Frontal cortex (tissue), 4 donors: ENCODE results near the gene TSPAN5. TPM values are rescaled to one million over a fixed set of nuclear protein-coding genes. Genes with fewer than 3 reads are reported as not detected.

Experiments used
- DNase-seq, 2 donors: peaks; one replicate each; pipeline ENCODE4 v3.0.0; 2012; ENCODE audit warnings: low spot score in 2 of 2
- FAIRE-seq: peaks from 2 replicates; lab custom pipeline; 2012; peaks lifted over from hg19 to GRCh38; lab: Jason Lieb, UNC
- total RNA-seq: library from RNA; depleted of rRNA; stranded (reverse); fragments of >200 nt; gene quantifications from one replicate; pipeline ENCODE4 v1.2.3, GENCODE V29; 2014
- donor health status: control.
- donor health status: control.
- donor health status: control.

The TSPAN5 gene
- total RNA-seq, 1 donor from 2014 or later = 67.3 TPM

DNA sequence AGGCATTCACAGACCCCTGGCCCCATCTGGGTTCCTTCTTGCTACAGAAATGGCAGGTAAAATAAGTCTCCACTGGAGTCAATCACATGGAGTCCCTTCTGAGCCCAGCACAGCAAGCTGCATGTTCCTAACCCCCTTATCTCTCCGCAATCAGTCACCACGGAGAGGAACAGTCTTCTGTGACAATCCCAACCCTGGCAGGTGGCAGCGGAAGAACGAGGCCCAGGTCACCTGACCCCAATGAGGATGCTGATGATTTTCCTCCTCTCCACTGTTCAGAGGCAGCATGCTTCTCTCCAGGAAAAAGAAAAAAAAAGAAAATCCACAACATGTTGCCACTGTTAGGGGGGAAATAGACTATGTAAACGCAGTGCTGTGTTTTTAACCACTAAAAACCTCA, 50.1 kb downstream of the TSPAN5 start:
- no peak for FAIRE-seq
- no peak for DNase-seq

DNA sequence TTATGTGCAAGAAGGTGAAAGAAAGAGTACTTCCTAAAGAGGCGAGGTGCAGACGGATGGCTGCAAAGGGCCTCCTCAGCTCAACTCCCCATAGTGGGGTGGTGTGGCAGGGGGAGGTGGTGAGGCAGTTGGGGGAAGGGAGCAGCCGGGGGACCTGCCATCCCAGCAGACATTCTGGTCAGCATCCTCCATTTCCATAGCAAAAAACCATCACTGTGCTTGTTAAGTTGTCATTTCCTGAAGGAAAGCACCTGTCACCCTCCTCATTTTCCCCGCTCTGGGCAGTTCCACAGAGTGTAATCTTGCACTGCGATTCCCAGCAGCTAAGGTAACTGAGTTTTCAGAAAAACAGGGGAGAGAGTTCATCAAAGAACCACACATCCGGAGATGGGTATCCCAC, 51.5 kb downstream of the TSPAN5 start:
- DNase-seq (no peak), FAIRE-seq (no peak)

DNA sequence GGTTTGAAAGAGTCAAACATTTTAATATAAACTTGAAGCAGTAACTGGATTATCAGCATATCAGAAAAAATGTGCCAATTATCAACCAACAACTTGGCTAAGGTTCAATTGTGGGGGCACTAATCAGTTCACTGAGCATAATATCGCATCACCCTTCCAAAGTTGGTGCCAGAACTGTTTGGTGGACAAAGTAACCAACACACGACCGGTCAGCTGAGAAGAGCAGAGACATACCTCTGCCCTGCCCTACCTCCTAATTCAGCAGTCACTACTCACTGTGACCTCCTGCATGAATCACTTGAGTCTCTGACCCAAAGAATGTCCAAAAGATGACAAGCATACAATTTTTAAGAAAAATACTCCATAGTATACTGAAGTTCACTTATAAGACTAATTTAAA, 53.2 kb downstream of the TSPAN5 start:
- FAIRE-seq (no peak), DNase-seq (no peak)

DNA sequence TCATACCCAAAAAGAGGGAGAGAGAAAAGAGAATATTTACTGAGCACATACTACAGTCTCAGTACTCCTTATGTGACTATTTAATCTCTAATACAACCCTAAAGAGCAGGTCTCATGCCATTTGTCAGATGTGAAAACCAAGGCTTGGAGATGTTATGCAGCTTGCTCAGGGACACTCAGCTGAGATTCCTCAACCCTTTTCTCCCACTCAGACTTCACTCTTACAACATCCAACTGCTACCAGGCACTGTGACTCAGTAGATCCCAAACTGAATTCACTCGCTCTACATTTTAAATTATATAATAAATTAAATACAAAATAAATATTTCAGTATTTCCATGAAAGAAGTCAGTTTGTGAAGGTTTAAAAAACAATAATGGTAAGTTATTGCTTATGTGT, 53.7 kb downstream of the TSPAN5 start:
- DNase-seq = no peak
- no peak for FAIRE-seq

DNA sequence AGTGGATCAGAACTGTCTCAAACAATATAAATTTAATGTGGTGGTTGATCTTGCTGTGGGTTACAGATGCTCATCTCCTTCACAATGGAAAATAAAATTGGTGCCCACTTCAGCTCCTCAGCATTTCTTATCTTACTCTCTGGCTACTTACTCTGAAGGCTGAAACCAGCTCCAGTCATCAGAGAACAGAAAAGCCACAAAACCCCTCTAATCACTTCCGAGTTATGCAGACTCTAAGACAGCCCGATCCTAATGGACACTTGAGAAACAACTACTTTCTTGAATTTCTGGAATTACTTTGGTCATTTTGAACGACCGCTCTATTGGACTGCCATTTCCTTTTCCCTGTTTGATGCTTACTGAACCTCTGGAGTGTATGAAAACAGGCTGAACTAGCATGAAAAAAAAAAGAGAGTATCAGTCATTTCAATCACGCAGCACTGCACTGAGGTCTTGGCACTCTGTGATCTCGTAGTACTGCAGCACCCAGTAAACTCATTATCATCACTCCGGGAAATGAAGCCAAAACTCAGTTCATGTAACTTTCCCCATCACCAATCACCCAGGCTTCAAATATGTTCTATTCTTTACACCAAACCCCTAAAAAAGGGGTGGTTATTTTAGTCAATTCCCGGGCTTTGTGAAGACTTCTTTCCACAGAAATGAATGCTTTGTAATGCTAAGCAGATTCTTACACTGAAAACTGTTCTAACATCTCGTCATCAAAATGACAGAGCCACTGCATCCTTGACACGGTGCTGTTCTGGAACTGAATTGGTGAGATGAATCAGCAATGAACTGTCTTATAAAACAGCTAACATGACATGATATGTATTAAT, 54.5 kb downstream of the TSPAN5 start:
- FAIRE-seq = no peak
- peak in 1 of 2 donors; percentile 28 for DNase-seq

DNA sequence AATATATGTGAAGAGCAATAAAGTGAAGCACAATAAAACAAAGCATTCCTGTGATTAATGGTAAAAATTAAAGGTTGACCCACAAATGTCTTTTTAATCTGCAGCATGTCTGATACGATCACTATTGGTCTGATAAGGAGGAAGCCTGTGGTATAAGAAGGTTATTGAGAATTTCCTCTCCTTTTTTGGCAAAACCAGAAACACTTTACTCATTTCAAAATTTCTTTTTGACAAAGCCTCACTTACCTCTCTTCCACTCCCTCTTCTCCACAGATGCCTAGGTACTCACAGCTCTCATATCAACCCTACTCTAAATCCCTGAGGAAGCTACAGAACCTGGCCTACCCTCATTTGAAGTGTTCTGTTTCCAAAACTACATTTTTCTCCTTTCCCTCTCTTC, 56.1 kb downstream of the TSPAN5 start:
- no peak for FAIRE-seq

DNA sequence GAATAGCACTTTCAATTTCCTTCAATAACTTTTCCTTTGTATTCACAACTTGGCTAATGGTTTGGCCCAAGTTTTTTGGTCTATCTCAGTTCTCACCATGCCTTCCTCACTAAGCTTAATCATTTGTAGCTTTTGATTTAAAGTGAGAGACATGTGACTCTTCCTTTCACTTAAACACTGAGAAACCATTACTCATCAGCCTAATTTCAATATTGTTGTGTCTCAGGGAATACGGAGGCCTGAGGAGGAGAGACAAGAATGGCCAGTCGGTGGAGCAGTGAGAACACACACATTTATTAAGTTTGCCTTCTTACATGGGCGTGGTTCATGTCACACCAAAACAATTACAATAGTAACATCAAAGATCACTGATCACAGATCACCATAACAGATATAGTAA, 56.7 kb downstream of the TSPAN5 start:
- DNase-seq (no peak), FAIRE-seq (no peak)

More for the DNA sequence above, 56.1 kb downstream of the TSPAN5 start:
- DNase-seq = no peak

DNA sequence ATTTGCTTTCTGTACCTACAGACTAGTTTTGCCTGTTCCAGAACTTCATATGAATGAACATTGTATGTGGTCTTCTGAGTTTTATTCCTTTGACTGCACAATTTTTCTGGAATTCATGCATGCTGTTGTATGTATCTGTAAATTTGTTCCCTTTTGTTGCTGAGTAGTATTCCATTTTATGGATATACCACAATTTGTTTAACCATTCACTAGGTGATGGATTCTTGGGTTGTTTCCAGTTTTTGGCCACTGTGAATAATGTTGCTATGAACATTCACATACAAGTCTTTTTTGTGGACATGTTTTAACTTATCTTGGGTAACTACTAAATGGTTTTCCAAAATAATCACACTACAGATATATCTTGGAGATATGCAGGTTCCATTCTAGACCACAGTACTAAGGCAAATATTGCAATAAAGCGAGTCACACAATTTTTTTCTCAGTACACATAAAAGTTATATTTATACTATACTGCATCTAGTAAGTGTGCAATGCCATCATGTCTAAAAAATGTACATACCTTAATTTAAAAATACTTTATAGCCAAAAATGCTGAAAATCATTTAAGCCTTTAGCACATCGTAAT, 58.7 kb downstream of the TSPAN5 start:
- no peak for FAIRE-seq

DNA sequence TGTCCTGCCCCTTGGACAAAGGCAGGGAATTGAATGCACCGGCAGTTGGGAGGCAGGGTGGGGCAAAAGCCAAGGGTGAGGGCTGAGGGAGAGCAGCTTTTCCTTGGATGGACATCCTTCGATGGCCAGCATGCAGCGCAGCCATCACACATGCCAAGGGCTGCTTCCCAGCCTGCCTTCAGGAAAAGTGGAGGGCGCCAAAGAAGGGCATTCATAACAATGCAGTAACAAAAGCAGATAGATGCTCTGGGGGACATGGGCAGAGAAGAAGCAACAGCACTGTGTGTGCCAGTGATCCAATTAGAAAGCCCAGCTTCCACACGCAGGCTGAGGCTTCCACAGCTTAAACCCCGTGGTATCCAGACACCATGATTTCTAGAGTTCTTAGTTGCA, 71.5 kb downstream of the TSPAN5 start:
- FAIRE-seq (no peak), DNase-seq (no peak)

More for the DNA sequence above, 58.7 kb downstream of the TSPAN5 start:
- no peak for DNase-seq

DNA sequence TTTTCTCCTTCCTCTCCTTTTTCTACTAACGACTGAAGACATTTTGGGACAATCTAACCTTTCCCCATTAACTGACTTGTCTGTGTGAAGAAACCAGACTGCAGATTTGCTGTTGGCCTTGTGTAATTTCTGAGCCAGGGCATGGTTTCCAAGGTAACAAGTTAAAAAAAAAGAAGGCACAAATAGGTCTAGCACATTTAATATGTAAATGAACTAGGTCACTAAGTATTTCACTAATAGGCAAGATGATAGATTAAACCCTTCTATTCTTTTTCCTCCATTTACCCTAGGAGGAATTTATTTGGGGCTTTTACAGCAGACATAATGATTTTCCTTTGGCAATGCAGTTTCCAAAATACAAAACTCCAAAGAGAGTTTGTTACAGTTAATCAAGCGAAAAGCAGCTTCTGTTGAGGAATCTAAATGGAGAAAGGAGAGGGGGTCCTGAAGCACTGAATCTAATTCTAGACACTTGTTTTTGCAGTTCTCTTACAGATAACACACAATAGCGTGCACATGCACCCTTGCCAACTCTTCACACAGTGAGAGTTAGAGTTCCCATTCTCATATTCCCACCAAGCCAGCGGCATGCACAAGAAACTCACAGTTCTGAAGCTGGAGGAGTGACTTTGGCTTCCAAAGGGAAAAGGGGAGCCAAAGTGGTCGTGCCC, 72.0 kb downstream of the TSPAN5 start:
- DNase-seq (no peak), FAIRE-seq (no peak)

DNA sequence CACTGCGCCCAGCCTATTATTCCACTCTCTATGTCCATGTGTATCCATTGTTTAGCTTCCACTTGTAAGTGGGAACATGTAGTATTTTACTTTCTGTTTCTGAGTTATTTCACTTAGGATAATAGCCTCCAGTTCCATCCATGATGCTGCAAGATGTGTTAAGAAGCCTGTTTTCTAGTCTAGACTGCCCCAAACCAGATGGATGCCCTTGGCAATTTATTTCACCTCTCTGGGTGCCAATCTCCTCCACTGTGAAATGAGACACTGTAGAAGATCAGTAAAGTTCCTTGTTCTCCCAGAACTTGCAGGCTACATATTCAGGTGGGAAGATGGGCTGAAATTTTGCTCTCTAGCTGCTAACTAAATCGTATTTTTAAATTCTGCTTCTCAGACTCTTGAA, 72.8 kb downstream of the TSPAN5 start:
- FAIRE-seq (no peak), DNase-seq (no peak)

DNA sequence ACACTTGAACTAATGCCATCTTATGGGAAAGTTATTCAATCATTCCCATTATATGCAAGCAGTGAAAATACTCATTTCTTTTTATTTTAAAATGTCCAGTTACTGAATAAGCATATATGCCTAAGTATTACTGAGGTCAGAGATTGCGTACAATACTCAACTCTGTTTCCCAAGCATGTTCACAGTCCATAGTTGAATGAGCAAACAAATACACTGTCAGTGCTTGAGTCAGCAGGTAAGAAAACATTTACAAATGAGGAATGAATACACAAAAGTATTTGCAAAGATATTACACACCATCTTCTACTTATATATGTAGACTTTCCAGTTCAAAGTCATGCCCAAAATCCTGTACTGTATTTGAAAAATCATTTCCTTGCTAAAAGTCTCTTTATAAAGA, 74.1 kb downstream of the TSPAN5 start:
- DNase-seq (no peak), FAIRE-seq (no peak)

DNA sequence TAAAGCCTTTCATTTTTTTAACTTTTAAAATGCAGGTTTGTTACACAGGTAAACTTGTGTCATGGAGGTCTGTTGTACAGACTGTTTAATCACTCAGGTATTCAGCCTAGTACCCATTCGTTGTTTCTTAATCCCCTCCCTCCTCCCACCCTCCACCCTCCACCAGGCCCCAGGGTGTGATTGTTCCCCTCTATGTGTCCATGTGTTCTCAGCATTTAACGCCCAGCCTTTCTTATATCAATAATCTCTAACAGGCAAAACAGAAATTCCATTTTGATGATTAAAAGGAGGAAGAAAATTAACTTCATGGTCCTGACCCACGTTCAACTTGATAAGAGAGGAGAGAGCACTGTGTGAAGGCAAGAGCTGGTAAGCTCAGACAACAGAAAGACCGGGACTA, 75.1 kb downstream of the TSPAN5 start:
- DNase-seq (no peak), FAIRE-seq (no peak)

DNA sequence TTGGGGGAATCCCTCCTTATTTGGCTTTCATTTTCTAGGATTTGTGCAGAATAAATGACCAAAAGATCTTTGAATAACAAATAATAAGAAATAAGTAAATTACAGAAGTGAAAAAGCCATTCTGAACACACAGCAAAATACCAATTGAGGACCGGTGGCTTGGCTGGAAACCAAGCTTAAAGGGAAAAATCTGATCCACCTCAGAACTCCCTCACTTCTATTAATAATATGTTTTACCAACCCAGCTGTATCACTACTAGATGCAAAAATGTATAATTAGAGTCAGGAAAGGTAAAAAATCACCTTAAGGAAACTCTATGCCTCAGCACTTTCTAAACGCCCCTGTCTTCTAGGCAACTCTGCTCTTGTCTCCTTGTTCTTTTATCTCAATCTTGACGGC, 77.3 kb downstream of the TSPAN5 start:
- no peak for FAIRE-seq

DNA sequence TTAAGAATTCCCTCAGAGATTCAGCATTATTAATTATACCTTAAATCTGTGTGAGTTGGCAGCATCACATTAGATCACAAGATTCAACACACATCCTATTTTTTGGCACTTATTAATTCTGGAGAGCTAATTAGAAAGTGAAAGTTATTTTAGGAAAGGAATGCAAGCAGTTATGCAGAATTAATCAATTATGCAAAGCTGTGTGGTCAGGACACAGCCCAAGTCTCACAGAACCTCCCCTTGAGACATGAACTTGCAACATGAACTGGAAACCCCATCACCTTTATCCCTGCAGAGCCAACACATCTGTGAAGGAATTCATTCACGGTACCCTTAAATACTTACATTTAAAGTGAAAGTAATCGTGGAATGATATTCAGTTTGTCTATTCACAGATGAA, 80.5 kb downstream of the TSPAN5 start:
- no peak for FAIRE-seq
- no peak for DNase-seq

More for the DNA sequence above, 77.3 kb downstream of the TSPAN5 start:
- DNase-seq = no peak

DNA sequence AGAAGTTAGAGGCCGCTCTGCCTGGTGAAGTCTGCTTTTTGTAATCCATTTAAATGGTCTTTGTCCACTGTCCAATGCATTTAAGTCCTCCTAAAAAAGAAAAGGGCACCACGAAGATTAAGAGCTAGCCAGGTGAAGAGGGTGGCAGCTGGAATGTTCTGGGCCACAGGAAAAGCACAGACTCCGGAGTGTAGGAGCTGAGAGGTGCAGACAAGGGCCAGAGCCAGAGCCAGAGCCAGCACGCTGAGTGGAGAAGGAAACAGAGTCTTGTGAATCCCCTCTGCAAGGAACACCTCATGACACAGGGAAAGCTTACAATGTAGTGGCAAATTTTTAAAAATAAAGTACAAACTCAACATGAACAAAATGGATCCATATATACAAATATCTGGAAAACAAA, 83.6 kb downstream of the TSPAN5 start:
- FAIRE-seq (no peak), DNase-seq (no peak)

DNA sequence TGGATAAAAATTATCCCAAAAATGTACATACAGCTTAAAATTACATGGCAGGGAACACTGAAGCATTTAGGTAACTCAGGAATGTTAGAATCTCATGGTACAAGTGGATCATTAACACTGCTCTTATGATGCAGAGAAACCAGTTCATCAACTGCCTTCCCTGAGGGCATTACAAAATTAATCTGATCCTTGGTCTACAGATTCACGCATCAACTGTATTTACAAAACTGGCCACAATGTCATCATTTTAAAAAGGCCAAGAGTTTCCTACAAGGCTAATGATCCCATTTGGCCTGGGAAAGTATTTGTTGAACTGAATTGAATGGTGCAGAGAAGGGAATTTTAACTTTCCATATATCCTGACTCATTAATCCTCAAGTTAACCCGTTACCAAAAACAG, 84.6 kb downstream of the TSPAN5 start:
- FAIRE-seq (no peak), DNase-seq (no peak)

DNA sequence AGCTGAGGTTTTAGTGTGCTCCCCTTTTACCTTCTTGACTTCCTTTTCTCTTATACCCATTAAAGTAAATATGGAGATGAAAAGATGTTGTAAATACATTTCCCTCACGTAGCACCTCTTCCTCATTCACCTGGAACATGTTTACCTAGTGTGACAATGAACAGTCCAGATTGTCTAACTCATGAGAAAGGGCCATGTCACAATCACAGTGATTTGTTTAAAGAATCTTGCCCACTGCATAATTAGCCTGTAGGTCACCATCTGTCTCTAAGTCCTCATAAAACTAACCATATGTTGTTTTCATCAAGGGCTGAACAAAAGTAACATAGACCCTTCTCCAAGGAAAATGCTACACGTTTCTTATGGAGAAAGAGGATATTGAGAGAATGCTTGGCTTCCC, 85.7 kb downstream of the TSPAN5 start:
- no peak for DNase-seq
- no peak for FAIRE-seq

DNA sequence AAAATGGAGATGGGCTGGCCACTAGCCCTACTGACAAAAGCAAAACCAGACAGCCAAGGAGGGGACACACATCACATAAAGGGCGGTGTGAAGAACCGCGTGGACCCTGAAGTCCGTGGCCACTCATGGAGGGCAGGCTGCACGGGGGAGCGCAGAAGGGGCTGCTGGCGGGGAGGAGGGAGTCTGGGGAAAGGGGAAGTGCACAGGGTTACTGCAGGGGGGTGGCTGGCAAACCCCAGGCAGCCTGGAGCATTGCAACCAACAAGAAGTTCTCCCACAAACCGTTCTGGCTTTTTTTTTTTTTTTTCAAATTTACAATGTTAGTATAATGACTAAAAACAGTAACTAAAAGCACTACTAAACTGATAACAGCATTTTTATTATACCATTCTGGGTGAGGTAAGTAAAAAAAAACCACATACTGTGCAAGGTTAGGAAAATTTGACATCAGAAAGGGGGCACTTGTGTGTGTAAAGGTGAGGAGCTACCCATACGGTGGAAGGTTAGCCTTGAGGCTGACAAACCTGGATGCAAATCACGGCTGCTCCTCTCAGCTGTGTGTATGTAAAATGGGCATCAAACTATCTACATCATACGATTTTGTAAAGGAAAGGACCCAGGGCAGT, 87.1 kb downstream of the TSPAN5 start:
- FAIRE-seq (no peak), DNase-seq (no peak)

DNA sequence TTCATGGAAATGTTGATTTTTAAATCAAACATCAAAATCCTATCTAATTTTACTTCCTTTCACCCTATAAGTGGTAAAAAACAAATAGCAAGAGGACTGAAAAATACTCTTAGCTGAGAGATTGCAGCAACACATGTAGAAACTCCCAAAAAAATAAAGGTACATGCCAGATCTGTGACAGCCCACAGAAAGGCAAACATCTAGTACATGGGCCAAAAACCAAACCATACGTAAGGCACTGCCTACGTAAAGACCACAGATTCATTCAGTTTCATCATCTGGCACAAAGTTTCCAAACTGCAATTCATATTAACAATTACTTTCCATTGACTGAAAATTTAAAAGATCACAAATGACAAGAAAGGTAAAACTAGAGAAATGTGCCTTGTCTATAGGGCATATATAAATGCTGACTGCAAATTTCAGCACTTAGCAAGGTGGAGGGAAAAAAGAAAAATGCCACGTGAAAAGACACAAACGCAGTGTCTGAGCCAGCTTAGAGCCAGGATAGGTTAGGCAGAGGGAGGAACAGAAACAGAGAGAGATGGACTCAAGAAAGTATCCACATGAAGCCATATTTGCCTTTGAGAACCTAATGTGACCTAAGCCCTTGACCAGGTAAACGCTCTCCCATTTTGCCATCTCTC, 88.1 kb downstream of the TSPAN5 start:
- no peak for DNase-seq
- FAIRE-seq = no peak
